Measurements from ENCODE around the gene MXRA8. TPM values are rescaled to one million over a fixed set of nuclear protein-coding genes. Genes with fewer than 3 reads are reported as not detected.
A peak's percentile ranks its signal among the peaks of the same experiment; 100 is the strongest.

Gene MXRA8
- total and polyA plus RNA-seq, 4 donors = 38.5 to 213 (median 66.9) TPM

DNA sequence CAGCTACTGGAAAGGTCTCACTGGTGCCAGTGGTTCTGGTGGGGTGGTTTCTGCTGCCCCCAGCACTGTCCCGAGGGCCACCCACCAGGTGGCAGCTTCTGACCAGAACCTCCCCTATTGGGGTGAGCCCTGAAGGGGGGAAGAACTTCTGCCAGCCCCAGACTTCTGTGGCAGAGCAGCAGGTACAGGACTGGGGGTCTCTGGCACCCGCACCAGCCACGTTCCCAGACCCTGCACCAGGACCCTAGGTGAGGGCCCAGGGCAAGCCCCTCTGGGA lies 48.3 kb downstream of the MXRA8 start:
- Histone ChIP-seq H3K27ac (ENCODE audit: low read depth in 1 of 2, low read length in 1 of 2) (no peak overlapping the region), H3K36me3 (ENCODE audit: control insufficient read depth in 4 of 4, insufficient read depth in 4 of 4, low read length in 4 of 4) (peaks cover 0 to 49% (median 17%) of the 10 kb centered on the region in 4 donors), H3K27me3 (ENCODE audit: control insufficient read depth in 3 of 3, insufficient read depth in 3 of 3, low read length in 2 of 3) (no peaks in the 10 kb centered on the region), H3K9ac (ENCODE audit: insufficient read depth in 1 of 2, low read length in 2 of 2) (no peak overlapping the region), H3K4me1 (ENCODE audit: control insufficient read depth in 5 of 5, insufficient read depth in 5 of 5, low read length in 5 of 5) (peaks cover 9 to 34% (median 13%) of the 10 kb centered on the region in 5 donors), H3K4me3 (no peak overlapping the region), H3K9me3 (ENCODE audit: control insufficient read depth in 4 of 4, insufficient read depth in 3 of 4, low read length in 3 of 4) (no peaks in the 10 kb centered on the region)
- no peak for DNase-seq
- WGBS, 2 donors = 89 to 94% methylated on average over 3 of the region's 3 CpGs
- no peak for ATAC-seq (ENCODE audit: insufficient read depth, low FRiP score)
- TF ChIP-seq CTCF (IDR thresholded peaks at IDR 0.05; ENCODE audit: control extremely low read depth, extremely low read depth) = no peak

DNA sequence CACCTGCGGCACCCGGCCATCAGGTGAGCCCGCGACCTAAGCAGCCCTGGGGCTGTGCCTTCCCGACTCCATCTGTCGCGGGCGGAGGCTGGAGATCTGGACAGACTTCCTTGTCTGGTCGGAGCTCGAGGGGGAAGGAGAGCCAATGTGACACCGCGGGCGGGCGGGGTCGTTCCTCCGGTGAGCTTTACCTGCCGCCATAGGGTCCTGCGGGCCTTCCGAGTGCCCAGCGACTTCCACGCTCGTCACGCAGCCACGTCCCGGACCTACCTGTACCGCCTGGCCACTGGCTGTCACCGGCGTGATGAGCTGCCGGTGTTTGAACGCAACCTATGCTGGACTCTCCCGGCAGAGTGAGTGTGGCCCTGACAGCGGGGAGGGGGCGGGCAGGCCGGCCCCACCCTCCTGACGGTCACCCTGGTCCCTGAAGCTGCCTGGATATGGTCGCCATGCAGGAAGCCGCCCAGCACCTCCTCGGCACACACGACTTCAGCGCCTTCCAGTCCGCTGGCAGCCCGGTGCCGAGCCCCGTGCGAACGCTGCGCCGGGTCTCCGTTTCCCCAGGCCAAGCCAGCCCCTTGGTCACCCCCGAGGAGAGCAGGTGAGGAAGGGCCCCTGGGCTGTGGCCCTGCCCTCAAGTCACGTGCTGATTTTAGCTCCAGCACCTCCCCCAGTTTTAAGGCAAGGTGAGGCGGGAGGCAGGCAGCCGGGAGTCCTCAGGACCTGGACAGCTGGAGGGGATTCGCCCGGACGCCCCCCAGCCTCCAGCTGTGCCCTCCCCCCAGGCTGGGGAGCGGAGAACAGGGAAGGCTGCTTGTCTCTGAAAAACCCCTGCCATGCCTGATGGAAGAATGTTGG lies 48.9 kb downstream of the MXRA8 start:
- 38 to 47% methylated on average over 53 to 57 of the region's 57 CpGs for WGBS, 2 donors
- Histone ChIP-seq H3K4me3 (peak overlapping the region; percentile 79), H3K4me1 (ENCODE audit: control insufficient read depth in 5 of 5, insufficient read depth in 5 of 5, low read length in 5 of 5) (peaks cover 9 to 39% (median 15%) of the 10 kb centered on the region in 5 donors), H3K9me3 (ENCODE audit: control insufficient read depth in 4 of 4, insufficient read depth in 3 of 4, low read length in 3 of 4) (no peaks in the 10 kb centered on the region), H3K27ac (ENCODE audit: low read depth in 1 of 2, low read length in 1 of 2) (peak overlapping the region in 1 of 2 donors; percentile 90), H3K9ac (ENCODE audit: insufficient read depth in 1 of 2, low read length in 2 of 2) (no peak overlapping the region), H3K27me3 (ENCODE audit: control insufficient read depth in 3 of 3, insufficient read depth in 3 of 3, low read length in 2 of 3) (no peaks in the 10 kb centered on the region), H3K36me3 (ENCODE audit: control insufficient read depth in 4 of 4, insufficient read depth in 4 of 4, low read length in 4 of 4) (peaks cover 0 to 44% (median 13%) of the 10 kb centered on the region in 4 donors)
- no peak for TF ChIP-seq CTCF (IDR thresholded peaks at IDR 0.05; ENCODE audit: control extremely low read depth, extremely low read depth)
- DNase-seq = no peak
- no peak for ATAC-seq (ENCODE audit: insufficient read depth, low FRiP score)

- WGBS, 2 donors = 1% methylated on average over 28 to 66 of the region's 66 CpGs
- Histone ChIP-seq H3K9me3 (ENCODE audit: control insufficient read depth in 4 of 4, insufficient read depth in 3 of 4, low read length in 3 of 4) (no peaks in the 10 kb centered on the region), H3K27me3 (ENCODE audit: control insufficient read depth in 3 of 3, insufficient read depth in 3 of 3, low read length in 2 of 3) (no peaks in the 10 kb centered on the region), H3K36me3 (ENCODE audit: control insufficient read depth in 4 of 4, insufficient read depth in 4 of 4, low read length in 4 of 4) (peaks cover 0 to 37% (median 11%) of the 10 kb centered on the region in 4 donors), H3K4me3 (peak overlapping the region; percentile 79), H3K4me1 (ENCODE audit: control insufficient read depth in 5 of 5, insufficient read depth in 5 of 5, low read length in 5 of 5) (peaks cover 10 to 42% (median 17%) of the 10 kb centered on the region in 5 donors), H3K27ac (ENCODE audit: low read depth in 1 of 2, low read length in 1 of 2) (peak overlapping the region; percentile 90 to 91), H3K9ac (ENCODE audit: insufficient read depth in 1 of 2, low read length in 2 of 2) (peak overlapping the region in 1 of 2 donors; percentile 25)
- DNase-seq (no peak), ATAC-seq (ENCODE audit: insufficient read depth, low FRiP score) (no peak)
- TF ChIP-seq CTCF (IDR thresholded peaks at IDR 0.05; ENCODE audit: control extremely low read depth, extremely low read depth) = no peak
Observed at GRCh38 chr1:1308756-1309250, 49.6 kb downstream of the MXRA8 start.

Measured in lung (tissue), 12 donors.